Liver (tissue), 9 donors: ENCODE results near the gene MAL. TPM values are rescaled to one million over a fixed set of nuclear protein-coding genes. Genes with fewer than 3 reads are reported as not detected.

Source experiments
- DNase-seq: peaks from one replicate; pipeline ENCODE4 v3.0.0-alpha.2; 2017; ENCODE audit warnings: low spot score
- H3K27ac ChIP-seq, 2 donors: one replicate each; pipeline ENCODE4 v1.7.0; 2013; ENCODE audit warnings: inconsistent platforms in 2 of 2, low read length in 2 of 2, control low read depth in 1 of 2, low read depth in 1 of 2, mild to moderate bottlenecking in 1 of 2
- H3K27me3 ChIP-seq, 4 donors: one replicate each; pipeline versions ENCODE4 v1.6.1 to v1.7.0; 2013; ENCODE audit warnings: low read length in 3 of 4, inconsistent platforms in 1 of 4, mild to moderate bottlenecking in 1 of 4, moderate library complexity in 1 of 4; ENCODE audit not compliant: control insufficient read depth in 4 of 4, insufficient read depth in 4 of 4
- H3K36me3 ChIP-seq, 4 donors: one replicate each; pipeline versions ENCODE4 v1.6.1 to v1.7.0; 2013; ENCODE audit warnings: low read length in 3 of 4, mild to moderate bottlenecking in 3 of 4, low read depth in 1 of 4, moderate library complexity in 1 of 4; ENCODE audit not compliant: control insufficient read depth in 4 of 4, insufficient read depth in 3 of 4
- H3K4me1 ChIP-seq, 4 donors: one replicate each; pipeline versions ENCODE4 v1.6.1 to v1.7.0; 2013; ENCODE audit warnings: low read length in 3 of 4, mild to moderate bottlenecking in 3 of 4, moderate library complexity in 1 of 4; ENCODE audit not compliant: control insufficient read depth in 4 of 4, insufficient read depth in 4 of 4
- H3K4me3 ChIP-seq, 3 donors: one replicate each; pipeline versions ENCODE4 v1.6.1 to v1.7.0; 2013; ENCODE audit warnings: low read length in 3 of 3, control low read depth in 1 of 3, low read depth in 1 of 3, mild to moderate bottlenecking in 1 of 3
- H3K9ac ChIP-seq, 2 donors: one replicate each; pipeline ENCODE4 v1.7.0; 2013; ENCODE audit warnings: low read length in 2 of 2, mild to moderate bottlenecking in 2 of 2, moderate library complexity in 2 of 2, control low read depth in 1 of 2, low read depth in 1 of 2
- H3K9me3 ChIP-seq, 4 donors: one replicate each; pipeline versions ENCODE4 v1.6.1 to v1.7.0; 2013; ENCODE audit warnings: low read length in 3 of 4; ENCODE audit not compliant: control insufficient read depth in 4 of 4
- EGR1 ChIP-seq, 2 donors: IDR thresholded peaks; 2 replicates each; pipeline ENCODE4 v1.6.1; 2016 to 2018; ENCODE audit warnings: antibody characterized with exemption in 2 of 2, low read depth in 2 of 2
- FOXA1 ChIP-seq: IDR thresholded peaks from 2 replicates; pipeline ENCODE4 v1.6.1; 2016; ENCODE audit warnings: antibody characterized with exemption
- FOXA2 ChIP-seq: IDR thresholded peaks from 2 replicates; pipeline ENCODE4 v1.6.1; 2016; ENCODE audit warnings: antibody characterized with exemption
- GABPA ChIP-seq, 2 donors: IDR thresholded peaks in 1 of 2; conservative IDR thresholded peaks in 1 of 2; 2 replicates each; pipeline ENCODE4 v1.6.1; 2016; ENCODE audit warnings: antibody characterized with exemption in 2 of 2, mild to moderate bottlenecking in 1 of 2, moderate library complexity in 1 of 2
- HNF4A ChIP-seq, 2 donors: conservative IDR thresholded peaks; 2 replicates each; pipeline ENCODE4 v1.6.1; 2016; ENCODE audit warnings: antibody characterized with exemption in 2 of 2, mild to moderate bottlenecking in 2 of 2
- HNF4G ChIP-seq: IDR thresholded peaks from 2 replicates; pipeline ENCODE4 v1.6.1; 2016; ENCODE audit warnings: antibody characterized with exemption
- JUND ChIP-seq, 2 donors: IDR thresholded peaks; 2 replicates each; pipeline ENCODE4 v1.6.1; 2016; ENCODE audit warnings: antibody characterized with exemption in 2 of 2
- NR2F2 ChIP-seq: IDR thresholded peaks from 2 replicates; pipeline ENCODE4 v1.6.1; 2016; ENCODE audit warnings: antibody characterized with exemption
- RAD21 ChIP-seq, 2 donors: IDR thresholded peaks; 2 replicates each; pipeline ENCODE4 v1.6.1; 2016; ENCODE audit warnings: antibody characterized with exemption in 2 of 2, mild to moderate bottlenecking in 2 of 2
- RXRA ChIP-seq, 2 donors: IDR thresholded peaks; 2 replicates each; pipeline ENCODE4 v1.6.1; 2017 to 2018; ENCODE audit warnings: antibody characterized with exemption in 2 of 2, mild to moderate bottlenecking in 1 of 2
- SP1 ChIP-seq: IDR thresholded peaks from 2 replicates; pipeline ENCODE4 v1.6.1; 2018; ENCODE audit warnings: antibody characterized with exemption, mild to moderate bottlenecking
- TAF1 ChIP-seq: conservative IDR thresholded peaks from 2 replicates; pipeline ENCODE4 v1.6.1; 2016; ENCODE audit warnings: antibody characterized with exemption, mild to moderate bottlenecking
- YY1 ChIP-seq: IDR thresholded peaks from 2 replicates; pipeline ENCODE4 v1.6.1; 2016; ENCODE audit warnings: antibody characterized with exemption, mild to moderate bottlenecking
- WGBS: extraction: QIAGEN DNeasy Blood & Tissue Kit; methylation state at CpG from one replicate; pipeline ENCODE4 v1.1.7; 2013; 5-methylcytosine and 5-hydroxymethylcytosine counted together
- polyA plus RNA-seq, 2 donors: library from polyadenylated mRNA; stranded (reverse) in 1 of 2; unstranded in 1 of 2; fragments of 200-250 nt in 1 of 2; fragments of >200 nt in 1 of 2; fragmentation: Nextera tagmentation in 1 of 2; extraction: Ambion mirVana in 1 of 2; gene quantifications; one replicate each; pipeline versions ENCODE4 v1.2.1 to v1.2.3, GENCODE V29; 2013 to 2015
- total RNA-seq, 2 donors: library from RNA; depleted of rRNA; stranded (reverse); fragments of >200 nt; gene quantifications; one replicate each; pipeline ENCODE4 v1.2.3, GENCODE V29; 2014
- TF ChIP-seq, protein P1 (sequence below): IDR thresholded peaks from 2 replicates; pipeline ENCODE4 v1.6.1; 2016; ENCODE audit warnings: antibody characterized with exemption, mild to moderate bottlenecking
- TF ChIP-seq, protein P2 (sequence below): IDR thresholded peaks from 2 replicates; pipeline ENCODE4 v1.6.1; 2016; ENCODE audit warnings: antibody characterized with exemption
- TF ChIP-seq, protein P3 (sequence below): fragments of 150-350 bp; IDR thresholded peaks from 2 replicates; pipeline ENCODE4 v1.5.1; 2017; ENCODE audit warnings: improper control_type of control experiment, low read depth, low read length; ENCODE audit not compliant: missing input control
- TF ChIP-seq, protein P4 (sequence below): IDR thresholded peaks from 2 replicates; pipeline ENCODE4 v1.6.1; 2016; ENCODE audit warnings: antibody characterized with exemption
- TF ChIP-seq, protein P5 (sequence below): IDR thresholded peaks from 2 replicates; pipeline ENCODE4 v1.6.1; 2016; ENCODE audit warnings: antibody characterized with exemption
- donor health status: healthy.
- donor health status: healthy.
- donor health status: healthy.
- donor health status: healthy.
- donor health status: healthy.

The MAL gene
- total and polyA plus RNA-seq, 4 donors, result 0.51 TPM; not detected in 3

DNA sequence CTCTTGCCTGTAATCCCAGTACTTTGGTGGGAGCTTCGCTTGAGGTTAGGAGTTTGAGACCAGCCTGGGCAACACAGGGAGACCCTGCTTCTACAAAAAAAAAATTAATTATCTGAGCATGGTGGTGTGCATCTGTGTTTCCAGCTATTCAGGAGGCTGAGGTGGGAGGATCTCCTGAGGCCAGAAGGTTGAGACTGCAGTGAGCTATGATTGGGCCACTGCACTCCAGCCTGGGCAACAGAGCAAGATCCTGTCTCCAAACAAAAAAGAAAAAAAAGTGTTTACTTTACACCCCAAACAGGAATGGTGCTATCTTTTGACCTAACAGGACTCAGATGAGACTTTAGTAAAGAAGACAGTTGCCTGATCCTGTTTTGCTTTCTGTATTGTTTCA lies 35.6 kb downstream of the MAL start:
- DNase-seq, result no peak
- H3K36me3 ChIP-seq, result no peaks in the 10 kb centered on the region
- peaks cover 0 to 4% (median 0%) of the 10 kb centered on the region in 4 donors for H3K27me3 ChIP-seq
- no peak overlapping the region for H3K9ac ChIP-seq
- WGBS, result 71% methylated on average over 1 of the region's 1 CpG
- no peak overlapping the region for H3K4me3 ChIP-seq
- TF ChIP-seq, protein P1, sequence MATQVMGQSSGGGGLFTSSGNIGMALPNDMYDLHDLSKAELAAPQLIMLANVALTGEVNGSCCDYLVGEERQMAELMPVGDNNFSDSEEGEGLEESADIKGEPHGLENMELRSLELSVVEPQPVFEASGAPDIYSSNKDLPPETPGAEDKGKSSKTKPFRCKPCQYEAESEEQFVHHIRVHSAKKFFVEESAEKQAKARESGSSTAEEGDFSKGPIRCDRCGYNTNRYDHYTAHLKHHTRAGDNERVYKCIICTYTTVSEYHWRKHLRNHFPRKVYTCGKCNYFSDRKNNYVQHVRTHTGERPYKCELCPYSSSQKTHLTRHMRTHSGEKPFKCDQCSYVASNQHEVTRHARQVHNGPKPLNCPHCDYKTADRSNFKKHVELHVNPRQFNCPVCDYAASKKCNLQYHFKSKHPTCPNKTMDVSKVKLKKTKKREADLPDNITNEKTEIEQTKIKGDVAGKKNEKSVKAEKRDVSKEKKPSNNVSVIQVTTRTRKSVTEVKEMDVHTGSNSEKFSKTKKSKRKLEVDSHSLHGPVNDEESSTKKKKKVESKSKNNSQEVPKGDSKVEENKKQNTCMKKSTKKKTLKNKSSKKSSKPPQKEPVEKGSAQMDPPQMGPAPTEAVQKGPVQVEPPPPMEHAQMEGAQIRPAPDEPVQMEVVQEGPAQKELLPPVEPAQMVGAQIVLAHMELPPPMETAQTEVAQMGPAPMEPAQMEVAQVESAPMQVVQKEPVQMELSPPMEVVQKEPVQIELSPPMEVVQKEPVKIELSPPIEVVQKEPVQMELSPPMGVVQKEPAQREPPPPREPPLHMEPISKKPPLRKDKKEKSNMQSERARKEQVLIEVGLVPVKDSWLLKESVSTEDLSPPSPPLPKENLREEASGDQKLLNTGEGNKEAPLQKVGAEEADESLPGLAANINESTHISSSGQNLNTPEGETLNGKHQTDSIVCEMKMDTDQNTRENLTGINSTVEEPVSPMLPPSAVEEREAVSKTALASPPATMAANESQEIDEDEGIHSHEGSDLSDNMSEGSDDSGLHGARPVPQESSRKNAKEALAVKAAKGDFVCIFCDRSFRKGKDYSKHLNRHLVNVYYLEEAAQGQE, result no peak
- TF ChIP-seq FOXA1 (no peak), EGR1 (IDR thresholded peaks at IDR 0.05; ENCODE audit: low read depth in 2 of 2) (no peak), FOXA2 (no peak), TAF1 (no peak), RAD21 (IDR thresholded peaks at IDR 0.05) (no peak), HNF4A (conservative IDR thresholded peaks at IDR 0.05) (no peak), JUND (IDR thresholded peaks at IDR 0.05) (no peak), RXRA (IDR thresholded peaks at IDR 0.05) (no peak), SP1 (no peak), NR2F2 (no peak), HNF4G (no peak), GABPA (IDR thresholded peaks at IDR 0.05 in 1 of 2, conservative IDR thresholded peaks at IDR 0.05 in 1 of 2) (no peak), YY1 (no peak)
- TF ChIP-seq, protein P2, sequence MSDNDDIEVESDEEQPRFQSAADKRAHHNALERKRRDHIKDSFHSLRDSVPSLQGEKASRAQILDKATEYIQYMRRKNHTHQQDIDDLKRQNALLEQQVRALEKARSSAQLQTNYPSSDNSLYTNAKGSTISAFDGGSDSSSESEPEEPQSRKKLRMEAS, result no peak
- TF ChIP-seq, protein P3, sequence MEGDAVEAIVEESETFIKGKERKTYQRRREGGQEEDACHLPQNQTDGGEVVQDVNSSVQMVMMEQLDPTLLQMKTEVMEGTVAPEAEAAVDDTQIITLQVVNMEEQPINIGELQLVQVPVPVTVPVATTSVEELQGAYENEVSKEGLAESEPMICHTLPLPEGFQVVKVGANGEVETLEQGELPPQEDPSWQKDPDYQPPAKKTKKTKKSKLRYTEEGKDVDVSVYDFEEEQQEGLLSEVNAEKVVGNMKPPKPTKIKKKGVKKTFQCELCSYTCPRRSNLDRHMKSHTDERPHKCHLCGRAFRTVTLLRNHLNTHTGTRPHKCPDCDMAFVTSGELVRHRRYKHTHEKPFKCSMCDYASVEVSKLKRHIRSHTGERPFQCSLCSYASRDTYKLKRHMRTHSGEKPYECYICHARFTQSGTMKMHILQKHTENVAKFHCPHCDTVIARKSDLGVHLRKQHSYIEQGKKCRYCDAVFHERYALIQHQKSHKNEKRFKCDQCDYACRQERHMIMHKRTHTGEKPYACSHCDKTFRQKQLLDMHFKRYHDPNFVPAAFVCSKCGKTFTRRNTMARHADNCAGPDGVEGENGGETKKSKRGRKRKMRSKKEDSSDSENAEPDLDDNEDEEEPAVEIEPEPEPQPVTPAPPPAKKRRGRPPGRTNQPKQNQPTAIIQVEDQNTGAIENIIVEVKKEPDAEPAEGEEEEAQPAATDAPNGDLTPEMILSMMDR, result no peak
- TF ChIP-seq, protein P4, sequence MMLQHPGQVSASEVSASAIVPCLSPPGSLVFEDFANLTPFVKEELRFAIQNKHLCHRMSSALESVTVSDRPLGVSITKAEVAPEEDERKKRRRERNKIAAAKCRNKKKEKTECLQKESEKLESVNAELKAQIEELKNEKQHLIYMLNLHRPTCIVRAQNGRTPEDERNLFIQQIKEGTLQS, result no peak
- TF ChIP-seq, protein P5, sequence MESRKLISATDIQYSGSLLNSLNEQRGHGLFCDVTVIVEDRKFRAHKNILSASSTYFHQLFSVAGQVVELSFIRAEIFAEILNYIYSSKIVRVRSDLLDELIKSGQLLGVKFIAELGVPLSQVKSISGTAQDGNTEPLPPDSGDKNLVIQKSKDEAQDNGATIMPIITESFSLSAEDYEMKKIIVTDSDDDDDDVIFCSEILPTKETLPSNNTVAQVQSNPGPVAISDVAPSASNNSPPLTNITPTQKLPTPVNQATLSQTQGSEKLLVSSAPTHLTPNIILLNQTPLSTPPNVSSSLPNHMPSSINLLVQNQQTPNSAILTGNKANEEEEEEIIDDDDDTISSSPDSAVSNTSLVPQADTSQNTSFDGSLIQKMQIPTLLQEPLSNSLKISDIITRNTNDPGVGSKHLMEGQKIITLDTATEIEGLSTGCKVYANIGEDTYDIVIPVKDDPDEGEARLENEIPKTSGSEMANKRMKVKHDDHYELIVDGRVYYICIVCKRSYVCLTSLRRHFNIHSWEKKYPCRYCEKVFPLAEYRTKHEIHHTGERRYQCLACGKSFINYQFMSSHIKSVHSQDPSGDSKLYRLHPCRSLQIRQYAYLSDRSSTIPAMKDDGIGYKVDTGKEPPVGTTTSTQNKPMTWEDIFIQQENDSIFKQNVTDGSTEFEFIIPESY, result no peak
- H3K9me3 ChIP-seq, result no peaks in the 10 kb centered on the region
- no peaks in the 10 kb centered on the region for H3K4me1 ChIP-seq
- no peak overlapping the region for H3K27ac ChIP-seq
